CD1c-positive myeloid dendritic cell (primary cell): Measurements from ENCODE around the gene RRM2.
"Not testable (repeated sequence)": the region's sequence is repeated elsewhere in the genome, so short reads cannot be mapped to it uniquely, and the experiment has no call there.

ENCODE experiments used
- DNase-seq: peaks from one replicate; pipeline ENCODE4 v3.0.0-alpha.2; 2016; ENCODE audit errors: extremely low spot score

Gene RRM2

GRCh38 chr2:10132043-10132575 is 9.6 kb downstream of the RRM2 start:
- DNase-seq = no peak

GRCh38 chr2:10132596-10132995 is 10.1 kb downstream of the RRM2 start:
- DNase-seq = no peak

DNA sequence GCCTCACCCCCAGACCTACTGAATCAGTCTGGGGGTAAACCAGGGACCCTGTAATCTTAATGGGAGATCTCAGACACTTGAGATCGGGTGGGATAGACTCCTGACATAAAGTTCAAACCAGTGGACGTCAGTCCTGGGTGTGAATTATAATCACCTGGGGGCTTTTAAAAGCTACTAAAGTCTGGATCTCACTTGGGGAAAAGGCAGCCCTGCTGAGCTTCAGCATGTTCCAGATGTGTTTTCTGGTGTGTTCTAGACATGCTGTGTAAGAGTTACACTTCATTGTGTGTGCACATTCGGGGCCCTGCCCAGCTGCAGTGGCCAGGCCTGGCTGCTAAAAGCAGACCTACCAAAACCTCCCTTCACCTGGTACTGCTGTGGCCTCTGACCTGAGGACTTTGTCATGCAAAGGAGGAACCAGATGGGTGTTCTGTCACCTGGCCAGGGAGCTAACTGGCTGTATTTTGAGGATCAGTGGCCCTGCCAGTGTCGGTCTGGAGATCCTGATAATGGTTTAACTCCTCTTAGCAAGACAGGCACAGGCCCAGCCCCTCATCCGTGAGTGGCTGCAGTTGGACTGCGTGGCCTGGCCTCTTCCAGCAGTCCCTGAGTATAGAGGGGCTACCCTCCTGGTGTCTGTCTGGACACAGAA is 10.6 kb downstream of the RRM2 start:
- DNase-seq = no peak

- no peak for DNase-seq
These were observed 13.0 kb downstream of the RRM2 start for GRCh38 chr2:10135296-10136089.

DNA sequence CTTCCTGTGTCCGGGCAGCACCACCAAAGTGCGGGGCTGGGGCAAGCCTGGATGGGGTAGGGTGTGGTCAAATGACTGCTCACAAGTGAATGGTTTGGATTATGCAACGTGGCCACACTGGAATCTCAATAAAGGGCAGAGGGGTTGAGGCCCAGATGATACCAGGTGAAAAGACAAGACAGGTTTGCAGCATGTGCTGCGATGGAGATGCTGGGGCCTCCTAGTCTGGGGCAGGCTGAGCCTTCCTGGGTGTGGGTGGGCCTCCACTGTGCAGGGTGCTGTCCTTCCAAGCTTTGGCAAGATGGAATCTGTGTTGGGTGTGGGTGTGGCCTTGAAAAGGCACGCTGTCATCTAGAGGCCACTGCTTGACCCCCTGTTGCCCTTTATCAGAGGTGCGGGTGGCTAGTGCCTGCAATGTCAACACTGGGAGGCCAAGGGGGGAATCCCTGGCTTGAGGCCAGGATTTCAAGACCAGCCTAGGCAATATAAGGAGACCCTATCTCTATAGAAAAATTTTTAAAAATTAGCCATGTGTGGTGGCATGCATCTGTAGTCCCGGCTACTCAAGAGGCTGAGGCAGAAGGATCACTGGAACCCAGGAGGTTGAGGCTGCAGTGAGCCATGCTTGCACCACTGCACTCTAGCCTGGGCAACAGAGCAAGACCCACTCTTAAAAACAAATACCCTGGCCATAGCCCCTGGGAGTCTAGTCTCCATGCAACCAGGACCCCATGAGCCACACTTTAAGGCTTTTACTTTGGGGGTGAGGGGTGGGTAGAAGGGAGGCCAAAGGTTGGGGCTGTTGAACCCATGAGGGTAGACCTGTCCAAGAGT is 13.8 kb downstream of the RRM2 start:
- DNase-seq = no peak

DNA sequence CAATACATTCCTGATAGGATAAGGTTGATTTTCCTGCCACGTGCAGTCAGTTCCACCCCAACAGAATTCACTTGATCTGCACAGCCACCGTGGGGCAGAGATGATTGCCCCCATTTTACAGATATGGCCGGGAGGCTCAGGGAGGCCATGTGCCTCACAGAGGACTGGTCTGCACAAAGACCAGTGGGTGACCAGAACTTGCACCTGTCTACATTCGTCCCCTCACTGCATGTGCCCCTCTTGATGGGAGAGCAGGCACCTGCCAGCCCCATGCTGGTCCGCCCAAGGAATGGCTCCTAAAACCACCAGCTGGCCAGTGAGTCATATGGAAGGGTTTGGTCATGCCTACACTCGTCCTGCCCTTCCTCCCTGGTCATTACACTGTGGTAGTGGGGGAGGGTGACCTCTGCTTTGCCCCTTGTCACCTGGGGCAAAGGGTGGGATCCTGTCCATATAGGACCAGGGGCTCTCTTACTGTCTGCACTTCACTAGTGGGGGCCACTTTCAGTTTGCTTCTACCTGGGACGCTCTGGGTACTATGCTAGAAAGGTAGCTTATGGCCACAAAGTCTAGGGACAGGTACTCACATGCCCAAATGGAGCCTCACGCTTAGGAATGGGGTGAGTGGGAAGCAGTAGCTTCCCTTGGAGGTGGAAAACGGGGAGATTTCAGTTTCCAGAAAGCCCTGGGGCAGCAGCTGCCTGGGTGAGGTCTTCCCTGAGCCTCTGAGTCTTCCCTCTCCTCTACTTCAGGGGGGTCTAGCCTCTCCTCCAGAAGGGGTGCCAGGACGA is 14.7 kb downstream of the RRM2 start:
- no peak for DNase-seq

GRCh38 chr2:10139536-10139935 is 17.0 kb downstream of the RRM2 start:
- no peak for DNase-seq

- no peak for DNase-seq
These were observed 18.5 kb downstream of the RRM2 start for GRCh38 chr2:10140841-10141610.

GRCh38 chr2:10141736-10142639 is 19.4 kb downstream of the RRM2 start:
- no peak for DNase-seq

DNA sequence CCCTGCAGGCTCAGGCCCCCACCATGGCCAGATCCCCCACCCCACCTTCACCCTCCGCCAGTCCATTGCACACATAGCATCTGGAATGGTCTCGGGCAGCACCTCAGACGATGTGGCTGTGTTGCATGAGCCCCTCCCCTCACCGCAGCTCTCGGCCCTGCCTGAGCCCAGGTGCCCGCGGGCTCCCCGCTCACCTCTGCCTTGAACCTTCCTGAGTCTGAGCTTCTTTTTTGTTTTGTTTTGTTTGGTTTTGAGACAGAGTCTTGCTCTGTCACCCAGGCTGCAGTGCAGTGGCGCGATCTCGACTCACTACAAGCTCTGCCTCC is 20.1 kb downstream of the RRM2 start:
- no peak for DNase-seq

DNA sequence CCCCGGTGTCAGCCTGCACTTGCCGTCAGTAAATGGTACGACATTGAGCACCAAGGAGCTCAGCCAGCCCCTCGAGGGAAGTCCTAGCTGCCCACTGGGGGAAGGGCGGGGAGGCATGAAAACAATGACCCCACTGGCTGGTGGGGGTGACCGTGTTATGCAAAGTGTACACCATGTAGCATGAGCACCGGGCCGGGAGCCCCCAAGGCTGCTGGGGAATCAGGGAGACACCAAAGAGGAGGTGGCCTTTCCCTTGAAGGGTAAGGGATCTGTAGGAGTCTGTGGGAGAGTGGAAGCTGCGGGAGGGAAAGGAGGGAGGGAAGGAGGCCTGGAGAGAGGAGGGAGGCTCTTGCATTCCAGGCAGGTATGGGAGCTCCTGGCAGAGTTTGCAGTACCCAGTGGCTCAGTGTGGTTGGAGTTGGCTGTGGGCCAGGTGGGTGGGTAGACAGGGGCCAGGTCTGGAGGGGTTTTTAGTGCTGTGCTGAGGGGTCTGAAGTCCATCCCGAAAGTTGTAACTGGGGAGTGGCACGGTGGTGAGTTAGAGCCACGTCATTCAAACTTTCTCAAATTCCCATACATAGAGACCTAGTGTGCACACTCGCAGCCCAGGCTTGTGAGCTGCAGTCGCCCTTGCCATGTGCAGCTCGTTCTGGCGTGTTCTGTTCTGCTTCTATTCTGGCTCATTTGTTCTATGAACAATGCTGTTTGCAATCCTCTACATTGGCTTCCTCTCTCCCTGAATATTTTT is 22.4 kb downstream of the RRM2 start:
- DNase-seq = no peak

DNA sequence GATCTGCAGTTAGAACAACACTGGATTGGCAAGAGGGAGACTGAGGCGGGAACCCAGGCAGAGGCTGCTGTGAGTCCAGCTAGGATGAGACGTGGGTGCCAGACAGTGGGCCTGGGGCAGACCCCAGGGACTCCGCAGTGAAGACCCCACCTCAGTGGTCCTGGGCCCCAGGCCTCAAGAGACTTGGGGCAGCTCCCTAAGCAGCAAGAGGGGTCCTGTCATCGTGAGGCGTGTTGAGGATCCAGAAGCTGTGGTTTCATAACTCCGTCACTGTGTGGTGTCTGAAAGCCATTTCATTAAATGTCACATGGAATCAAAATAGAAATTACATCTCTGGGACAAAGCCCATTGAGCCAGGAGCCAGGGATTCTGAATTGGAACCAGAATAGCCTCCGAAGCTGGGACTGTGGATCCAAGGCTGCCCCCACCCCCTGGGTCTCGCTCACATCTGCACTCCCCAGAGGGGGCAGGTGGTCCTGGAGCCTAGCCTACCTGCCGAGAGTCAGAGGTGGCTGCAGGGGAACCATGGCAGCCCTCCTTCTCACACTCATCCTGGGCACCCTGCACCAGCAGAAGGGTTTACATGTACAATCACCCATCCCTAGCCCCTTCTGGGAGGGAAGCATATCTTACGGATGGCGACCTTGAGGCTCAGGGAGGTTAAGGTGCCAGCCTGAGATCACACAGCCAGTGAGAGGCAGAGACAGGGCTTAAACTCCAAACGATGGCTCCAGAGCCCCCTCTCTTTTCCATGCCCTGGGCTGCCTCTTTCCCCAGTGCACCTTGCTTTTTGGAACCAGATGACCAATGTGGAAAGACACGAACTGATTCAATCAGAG is 23.2 kb downstream of the RRM2 start:
- no peak for DNase-seq

- DNase-seq = no peak
These were observed 23.9 kb downstream of the RRM2 start for GRCh38 chr2:10146366-10147005.

GRCh38 chr2:10147050-10147660 is 24.6 kb downstream of the RRM2 start:
- not testable (repeated sequence) for DNase-seq

DNA sequence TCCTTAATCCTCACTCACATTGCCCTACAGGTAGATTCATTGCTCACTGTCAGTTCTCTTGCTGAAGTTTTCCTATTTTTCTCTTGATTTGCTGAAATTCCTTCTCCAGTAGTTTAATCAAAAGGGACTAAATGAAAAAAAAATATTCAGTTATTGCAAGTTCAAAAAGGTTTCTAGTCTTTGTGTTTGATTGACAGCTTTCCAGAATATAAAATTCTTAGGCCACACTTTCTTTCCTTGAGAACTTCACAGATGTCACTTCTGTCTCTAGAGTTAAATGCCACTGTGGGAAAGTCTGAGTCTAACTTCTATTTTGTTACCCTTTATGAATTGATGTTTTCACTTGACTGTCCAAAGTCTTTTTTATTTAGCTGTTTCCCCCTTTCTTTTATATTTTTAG is 25.7 kb downstream of the RRM2 start:
- DNase-seq = no peak

DNA sequence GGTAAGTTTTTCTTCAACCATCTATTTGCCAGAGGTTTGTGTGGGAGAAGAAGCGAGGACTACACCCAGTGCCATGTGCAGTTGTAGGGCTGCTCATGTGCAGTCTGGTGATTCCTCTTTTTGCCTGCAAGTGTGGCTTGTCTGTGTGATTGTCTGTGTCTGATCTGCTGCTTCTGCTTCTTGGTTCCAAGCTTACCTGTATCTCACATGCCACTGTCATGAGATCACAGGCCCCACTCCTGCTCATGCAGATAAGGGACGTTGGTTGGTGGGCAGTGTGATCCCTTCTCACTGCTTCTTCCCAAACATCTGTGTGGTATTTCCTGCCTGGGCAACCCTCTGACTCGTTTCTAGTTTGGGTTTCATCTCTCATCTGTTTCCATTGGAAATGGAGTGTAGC is 27.1 kb downstream of the RRM2 start:
- no peak for DNase-seq

- no peak for DNase-seq
These were observed 27.9 kb downstream of the RRM2 start for GRCh38 chr2:10150436-10150835.
